NCI-H748 (cell line): ENCODE results near the gene STOML2.
"Not testable (repeated sequence)": the region's sequence is repeated elsewhere in the genome, so short reads cannot be mapped to it uniquely, and the experiment has no call there.

Experiments
- DNase-seq: peaks from one replicate; lab custom pipeline; 2025; ENCODE audit not compliant: unreplicated experiment; lab: John Stamatoyannopoulos, UW

The STOML2 gene, protein sequence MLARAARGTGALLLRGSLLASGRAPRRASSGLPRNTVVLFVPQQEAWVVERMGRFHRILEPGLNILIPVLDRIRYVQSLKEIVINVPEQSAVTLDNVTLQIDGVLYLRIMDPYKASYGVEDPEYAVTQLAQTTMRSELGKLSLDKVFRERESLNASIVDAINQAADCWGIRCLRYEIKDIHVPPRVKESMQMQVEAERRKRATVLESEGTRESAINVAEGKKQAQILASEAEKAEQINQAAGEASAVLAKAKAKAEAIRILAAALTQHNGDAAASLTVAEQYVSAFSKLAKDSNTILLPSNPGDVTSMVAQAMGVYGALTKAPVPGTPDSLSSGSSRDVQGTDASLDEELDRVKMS

GRCh38 chr9:35102769-35103659 lies at the start of gene STOML2:
Gene STOML2 (minus strand): TSS chr9:35103131. CDS start chr9:35103094, 37 bp downstream.
- peak; percentile 99 for DNase-seq

DNA sequence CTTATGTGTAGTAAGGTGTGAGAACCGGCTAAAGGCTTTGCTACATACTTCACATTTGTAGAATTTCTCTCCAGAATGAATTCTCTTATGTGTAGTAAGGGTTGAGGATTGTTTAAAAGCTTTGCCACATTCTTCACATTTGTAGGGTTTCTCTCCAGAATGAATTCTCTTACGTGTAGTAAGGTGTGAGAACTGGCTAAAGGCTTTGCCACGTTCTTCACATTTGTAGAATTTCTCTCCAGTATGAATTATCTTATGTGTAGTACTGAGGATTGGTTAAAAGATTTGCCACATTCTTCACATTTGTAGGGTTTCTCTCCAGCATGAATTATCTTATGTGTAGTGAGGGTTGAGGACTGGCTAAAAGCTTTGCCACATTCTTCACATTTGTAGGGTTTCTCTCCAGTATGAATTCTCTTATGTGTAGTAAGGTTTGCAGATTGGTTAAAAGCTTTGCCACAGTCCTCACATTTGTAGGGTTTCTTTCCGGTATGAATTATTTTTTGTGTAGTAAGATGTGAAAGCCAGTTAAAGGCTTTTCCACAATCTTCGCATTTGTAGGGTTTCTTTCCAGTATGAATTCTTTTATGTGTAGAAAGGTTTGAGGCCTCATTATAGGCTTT lies 45.1 kb upstream of the STOML2 start:
- DNase-seq = not testable (repeated sequence)

DNA sequence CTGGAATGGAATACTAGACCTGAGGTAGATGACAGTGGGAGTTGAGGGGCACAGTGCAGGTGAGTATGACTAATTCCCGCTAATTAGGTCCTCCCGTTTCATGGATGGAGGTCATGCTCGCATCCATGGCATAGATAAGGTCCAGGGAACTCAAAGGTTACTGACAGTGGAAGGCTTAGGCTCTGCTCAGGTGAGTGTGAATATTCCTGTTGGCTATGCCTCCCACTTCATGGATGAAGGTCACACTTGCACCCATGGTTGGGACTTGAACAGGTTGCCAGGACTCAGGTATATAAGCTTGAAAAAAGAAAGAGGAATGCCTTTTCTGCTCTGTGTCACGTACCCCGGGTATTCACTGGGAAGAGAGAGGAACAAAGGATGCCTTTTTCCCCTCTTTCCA lies 39.1 kb upstream of the STOML2 start:
- DNase-seq = no peak

DNA sequence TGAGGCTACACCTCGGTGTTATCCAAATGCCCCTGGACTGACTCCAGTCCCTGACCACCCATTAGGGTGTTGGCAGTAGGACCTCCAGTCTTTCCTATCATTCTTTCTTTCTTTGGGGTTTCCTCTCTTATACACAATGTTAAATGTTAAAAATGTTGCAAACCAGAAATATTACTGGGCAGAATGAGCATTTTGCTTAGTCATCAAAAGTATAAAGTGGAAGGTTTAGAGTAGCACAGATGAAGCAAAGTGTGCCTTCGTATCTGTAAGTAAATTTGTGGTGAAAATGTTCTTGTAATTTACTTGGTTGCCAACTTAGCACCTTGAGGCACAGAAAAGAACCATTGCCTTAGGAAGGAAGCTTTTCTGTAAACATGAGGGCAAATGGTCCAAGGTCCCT lies 37.2 kb upstream of the STOML2 start:
- no peak for DNase-seq

DNA sequence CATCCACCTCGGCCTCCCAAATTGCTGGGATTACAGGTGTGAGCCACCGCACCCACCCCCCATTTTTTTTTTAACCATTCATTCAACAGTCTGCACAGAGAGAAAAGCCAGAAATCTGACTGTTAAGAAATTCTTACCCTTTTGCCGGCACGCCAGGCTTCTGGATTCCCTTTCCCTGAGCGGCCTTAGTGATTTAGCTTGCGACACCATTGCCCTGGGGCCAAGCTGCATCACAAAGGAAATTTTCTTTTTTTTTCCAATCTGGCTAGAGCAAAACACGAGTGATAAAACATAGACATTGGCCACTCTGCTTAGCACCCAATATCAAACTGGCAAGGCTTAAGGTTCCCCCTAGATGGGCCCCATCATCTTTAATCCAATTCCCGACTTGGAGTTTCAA lies 33.9 kb upstream of the STOML2 start:
- no peak for DNase-seq

- DNase-seq = no peak
Observed at GRCh38 chr9:35135988-35136387, 33.1 kb upstream of the STOML2 start.

DNA sequence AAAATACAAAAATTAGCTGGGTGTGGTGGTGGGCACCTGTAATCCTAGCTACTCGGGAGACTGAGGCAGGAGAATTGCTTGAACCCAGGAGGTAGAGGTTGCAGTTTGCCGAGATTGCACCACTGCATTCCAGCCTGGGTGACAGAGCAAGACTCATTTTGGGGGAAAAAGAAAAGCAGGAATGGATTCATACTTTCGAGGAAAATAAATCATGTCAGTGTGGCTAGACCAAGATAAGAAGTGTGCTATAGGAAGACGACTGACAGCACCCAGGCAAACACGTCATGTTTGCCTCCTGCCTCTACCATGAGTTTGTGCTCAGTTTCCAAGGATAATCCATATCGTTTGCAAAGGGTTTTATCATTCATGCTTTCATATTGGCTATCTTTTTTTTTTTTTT lies 32.0 kb upstream of the STOML2 start:
- DNase-seq = no peak

DNA sequence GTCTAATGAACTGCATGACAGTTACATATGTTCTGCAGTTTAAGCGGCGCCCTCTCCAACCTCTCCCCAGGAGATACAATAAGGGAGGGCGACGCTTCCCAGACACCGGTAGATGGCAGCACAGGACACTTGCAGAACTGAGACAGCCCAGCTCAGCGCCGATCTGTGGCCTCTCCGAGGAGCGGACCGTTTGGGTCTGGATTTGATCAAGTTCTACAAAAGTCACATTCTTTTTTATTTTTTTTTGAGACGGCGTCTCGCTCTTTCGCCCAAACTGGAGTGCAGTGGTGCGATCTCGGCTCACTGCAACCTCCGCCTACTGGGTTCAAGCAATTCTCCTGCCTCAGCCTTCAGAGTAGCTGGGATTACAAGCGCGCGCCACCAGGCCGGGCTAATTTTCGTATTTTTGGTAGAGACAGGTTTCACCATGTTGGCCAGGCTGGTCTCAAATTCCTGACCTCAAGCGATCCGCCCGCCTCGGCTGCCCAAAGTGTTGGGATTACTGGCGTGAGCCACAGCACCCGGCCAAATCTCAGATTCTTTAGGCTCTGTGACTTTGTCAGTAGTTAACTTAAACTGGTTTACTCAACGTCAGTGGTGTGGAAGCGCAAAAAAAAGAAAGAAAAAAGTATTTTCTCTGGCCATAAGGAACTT lies 14.1 kb upstream of the STOML2 start:
- peak; percentile 92 for DNase-seq

GRCh38 chr9:35116539-35116897 lies 13.6 kb upstream of the STOML2 start:
- no peak for DNase-seq

DNA sequence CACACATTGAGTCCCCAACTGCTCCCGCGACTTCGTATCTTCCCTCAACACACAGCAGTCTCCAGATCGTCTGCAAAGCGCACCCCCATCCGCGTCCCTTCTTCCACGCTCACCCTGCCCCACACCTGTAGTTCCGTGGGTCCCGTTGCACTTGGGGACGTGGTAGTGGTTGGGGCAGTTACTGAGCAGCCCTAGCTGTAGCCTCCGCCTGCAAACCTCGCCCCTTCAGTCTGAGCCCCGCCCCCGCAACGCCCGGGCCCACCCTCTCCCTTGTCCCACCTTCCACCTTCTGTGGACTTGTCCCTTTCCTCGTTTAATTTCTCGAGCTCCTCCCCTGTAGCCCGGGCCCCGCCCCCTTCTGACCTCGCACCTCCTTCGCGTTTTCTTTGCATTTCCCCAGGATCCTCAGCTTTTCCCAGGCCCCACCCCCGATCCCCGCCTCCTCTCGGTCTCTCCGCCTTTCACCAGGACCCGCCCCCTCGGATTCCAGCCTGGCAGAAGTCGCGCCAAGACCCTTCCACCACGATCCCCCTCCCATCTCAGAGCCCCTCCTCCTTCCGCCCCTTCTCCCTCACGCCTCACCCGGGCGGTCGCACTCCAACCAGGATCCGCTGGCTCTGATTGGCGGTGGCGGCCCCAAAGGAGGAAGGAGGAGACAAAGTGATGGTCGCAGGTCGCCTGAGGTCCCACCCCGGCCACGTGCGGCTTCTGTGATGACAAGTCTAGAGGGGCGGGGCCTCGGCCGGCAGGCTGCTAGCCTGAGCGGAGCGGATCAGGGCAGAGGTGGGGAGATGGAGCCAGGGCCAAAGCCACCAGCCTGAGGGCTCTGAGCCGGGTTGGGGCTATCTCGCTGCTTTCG lies 13.0 kb upstream of the STOML2 start, which contains the start of gene ATOSB:
TSS of gene ATOSB (minus strand) at position 183 of the 859 bp plus-strand sequence. CDS start 7,588 bp downstream, outside the sequence.
- peak; percentile 98 for DNase-seq

GRCh38 chr9:35114840-35115628 lies 12.1 kb upstream of the STOML2 start:
- no peak for DNase-seq

- peak; percentile 96 for DNase-seq
Observed at GRCh38 chr9:35114113-35114839, 11.3 kb upstream of the STOML2 start.

GRCh38 chr9:35112257-35113020 lies 9.5 kb upstream of the STOML2 start:
- no peak for DNase-seq

- DNase-seq = peak; percentile 99
Observed at GRCh38 chr9:35111001-35111933, 8.3 kb upstream of the STOML2 start.

DNA sequence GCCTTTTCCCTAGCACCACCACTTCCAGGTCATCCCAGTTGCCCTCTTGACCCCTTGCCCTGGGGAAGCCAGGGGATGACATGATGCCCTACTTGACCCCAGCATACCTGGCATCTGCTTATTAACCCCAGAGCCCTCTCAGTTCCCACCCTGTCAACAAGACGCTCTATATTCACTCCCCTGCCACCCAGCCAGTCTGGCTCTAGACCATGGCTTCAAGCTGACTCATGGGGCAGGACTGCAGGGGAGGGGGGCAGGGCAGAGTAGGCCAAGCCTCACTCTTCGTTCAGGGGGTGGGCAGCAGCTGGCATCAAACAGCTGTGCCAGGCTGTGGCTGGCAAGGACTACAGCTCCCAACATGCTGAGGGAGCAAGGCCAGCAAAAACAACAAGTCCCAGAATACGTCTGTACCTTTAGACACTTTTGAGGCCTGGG lies 7.4 kb upstream of the STOML2 start:
- no peak for DNase-seq

DNA sequence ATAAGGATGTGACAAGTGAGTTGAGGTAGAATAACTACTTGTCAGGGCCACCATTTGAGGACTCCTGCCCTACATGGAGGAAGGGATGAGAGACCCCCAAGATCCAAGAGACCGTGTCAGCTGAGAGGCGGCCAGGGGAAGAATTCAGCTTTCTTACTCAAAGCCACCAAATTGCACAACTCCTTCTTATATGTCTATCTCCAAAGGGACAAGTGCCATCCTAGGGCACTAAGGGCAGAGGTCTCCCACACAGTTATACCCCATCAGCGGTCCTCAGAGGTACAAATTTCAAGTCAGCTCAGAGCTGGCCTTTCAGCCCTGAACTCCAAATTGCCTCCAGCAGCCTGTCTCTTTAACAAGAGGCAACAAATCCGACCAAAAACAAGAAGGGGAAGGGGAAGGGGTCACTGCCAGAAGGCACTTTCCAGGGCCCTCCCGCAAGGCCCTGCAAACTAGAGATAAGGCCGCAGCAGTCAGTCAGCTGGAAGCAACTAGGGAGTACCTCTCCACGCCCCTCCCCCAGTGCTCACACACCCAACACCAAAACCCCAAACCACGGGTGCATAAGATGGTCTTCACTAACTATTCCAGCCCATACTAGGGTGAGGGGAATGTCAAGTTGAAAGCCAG lies 6.1 kb upstream of the STOML2 start:
- no peak for DNase-seq
